ENCODE measurements around the gene ANKUB1.
"Not testable (repeated sequence)": the region's sequence is repeated elsewhere in the genome, so short reads cannot be mapped to it uniquely, and the experiment has no call there.

The ANKUB1 gene

GRCh38 chr3:149792452-149793270 is at the start of gene ANKUB1:
TSS of gene ANKUB1 (minus strand) at chr3:149792554. CDS start at chr3:149792366, 188 bp downstream.
- no peak for DNase-seq

GRCh38 chr3:149839896-149840295 is 47.5 kb upstream of the ANKUB1 start:
- DNase-seq, result no peak

GRCh38 chr3:149839469-149839868 is 47.1 kb upstream of the ANKUB1 start:
- DNase-seq, result not testable (repeated sequence)

- not testable (repeated sequence) for DNase-seq
These were observed 46.1 kb upstream of the ANKUB1 start for GRCh38 chr3:149838491-149838890.

GRCh38 chr3:149833241-149833640 is 40.9 kb upstream of the ANKUB1 start:
- DNase-seq, result no peak

GRCh38 chr3:149832086-149832485 is 39.7 kb upstream of the ANKUB1 start:
- no peak for DNase-seq

GRCh38 chr3:149831321-149831720 is 39.0 kb upstream of the ANKUB1 start:
- DNase-seq, result no peak

- no peak for DNase-seq
These were observed 38.5 kb upstream of the ANKUB1 start for GRCh38 chr3:149830902-149831301.

- DNase-seq, result not testable (repeated sequence)
These were observed 37.3 kb upstream of the ANKUB1 start for GRCh38 chr3:149829631-149830030.

GRCh38 chr3:149828390-149828789 is 36.0 kb upstream of the ANKUB1 start:
- DNase-seq, result no peak

GRCh38 chr3:149826636-149827035 is 34.3 kb upstream of the ANKUB1 start:
- DNase-seq, result no peak

GRCh38 chr3:149820183-149820582 is 27.8 kb upstream of the ANKUB1 start:
- no peak for DNase-seq

GRCh38 chr3:149819432-149819831 is 27.1 kb upstream of the ANKUB1 start:
- no peak for DNase-seq

GRCh38 chr3:149816986-149817385 is 24.6 kb upstream of the ANKUB1 start:
- DNase-seq, result no peak

- no peak for DNase-seq
These were observed 24.0 kb upstream of the ANKUB1 start for GRCh38 chr3:149816311-149816710.

- no peak for DNase-seq
These were observed 23.4 kb upstream of the ANKUB1 start for GRCh38 chr3:149815728-149816127.

- DNase-seq, result no peak
These were observed 23.0 kb upstream of the ANKUB1 start for GRCh38 chr3:149815321-149815720.

GRCh38 chr3:149813367-149814281 is 21.3 kb upstream of the ANKUB1 start:
- peak; percentile 11 for DNase-seq

GRCh38 chr3:149812606-149813366 is 20.4 kb upstream of the ANKUB1 start, which contains the start of gene RNF13:
TSS of gene RNF13 (plus strand) at chr3:149813215. CDS start at chr3:149846027, 32,812 bp downstream.
- DNase-seq, result peak; percentile 95

- DNase-seq, result no peak
These were observed 19.8 kb upstream of the ANKUB1 start for GRCh38 chr3:149812165-149812605.

GRCh38 chr3:149810846-149811245 is 18.5 kb upstream of the ANKUB1 start:
- DNase-seq, result no peak

- DNase-seq, result no peak
These were observed 17.3 kb upstream of the ANKUB1 start for GRCh38 chr3:149809699-149810098.

Measured in CD4-positive, alpha-beta T cell treated with Interleukin-6 for 4 hours (primary cell).